H9 (cell line): ENCODE results near the gene NOTUM. TPM values are rescaled to one million over a fixed set of nuclear protein-coding genes. Genes with fewer than 3 reads are reported as not detected.

Experiments
- DNase-seq: peaks from one replicate; pipeline ENCODE4 v3.0.0-alpha.2; 2017
- H2AFZ ChIP-seq: one replicate; pipeline ENCODE4 v1.6.1; 2013; ENCODE audit warnings: mild to moderate bottlenecking, low read length, control low read depth, moderate library complexity
- H2AK5ac ChIP-seq: 2 replicates; pipeline ENCODE4 v1.6.1; 2013; ENCODE audit warnings: low read length, control low read depth, mixed read lengths; ENCODE audit not compliant: insufficient read length
- H2BK120ac ChIP-seq: one replicate; pipeline ENCODE4 v1.6.1; 2013; ENCODE audit warnings: low read depth, mild to moderate bottlenecking, low read length, control low read depth, inconsistent platforms; ENCODE audit not compliant: poor library complexity, severe bottlenecking
- H2BK12ac ChIP-seq: 2 replicates; pipeline ENCODE4 v1.6.1; 2013; ENCODE audit warnings: low read length, control low read depth, mixed read lengths, low read depth; ENCODE audit not compliant: insufficient read length
- H2BK15ac ChIP-seq: 2 replicates; pipeline ENCODE4 v1.6.1; 2013; ENCODE audit warnings: low read depth, low read length, control low read depth
- H2BK20ac ChIP-seq: one replicate; pipeline ENCODE4 v1.6.1; 2013; ENCODE audit warnings: low read depth, mild to moderate bottlenecking, low read length, control low read depth, inconsistent platforms; ENCODE audit not compliant: poor library complexity, severe bottlenecking
- H2BK5ac ChIP-seq: 2 replicates; pipeline ENCODE4 v1.6.1; 2013; ENCODE audit warnings: low read length, control low read depth, mixed read lengths; ENCODE audit not compliant: insufficient read length
- H3K14ac ChIP-seq: 2 replicates; pipeline ENCODE4 v1.6.1; 2013; ENCODE audit warnings: low read length, control low read depth; ENCODE audit not compliant: insufficient read depth
- H3K18ac ChIP-seq: 2 replicates; pipeline ENCODE4 v1.6.1; 2013; ENCODE audit warnings: low read depth, mild to moderate bottlenecking, mixed read lengths, low read length, control low read depth; ENCODE audit not compliant: insufficient read length
- H3K23ac ChIP-seq: 2 replicates; pipeline ENCODE4 v1.6.1; 2013; ENCODE audit warnings: low read length, control low read depth, mixed read lengths, low read depth; ENCODE audit not compliant: insufficient read length
- H3K23me2 ChIP-seq: 2 replicates; pipeline ENCODE4 v1.6.1; 2013; ENCODE audit warnings: low read depth, mild to moderate bottlenecking, mixed read lengths, low read length, control low read depth; ENCODE audit not compliant: insufficient read length, poor library complexity, severe bottlenecking
- H3K27ac ChIP-seq: 2 replicates; pipeline ENCODE4 v1.5.1; 2013; ENCODE audit warnings: low read length, control low read depth, mixed read lengths, low read depth; ENCODE audit not compliant: insufficient read length
- H3K27me3 ChIP-seq: 2 replicates; pipeline ENCODE4 v1.6.1; 2013; ENCODE audit warnings: low read length, control low read depth, inconsistent platforms; ENCODE audit not compliant: insufficient read depth
- H3K4ac ChIP-seq: 2 replicates; pipeline ENCODE4 v1.6.1; 2013; ENCODE audit warnings: low read depth, mild to moderate bottlenecking, control low read depth, inconsistent platforms, low read length, moderate library complexity
- H3K4me1 ChIP-seq: 2 replicates; pipeline ENCODE4 v1.6.1; 2013; ENCODE audit warnings: low read length, control low read depth, inconsistent platforms; ENCODE audit not compliant: insufficient read depth
- H3K4me2 ChIP-seq: 2 replicates; pipeline ENCODE4 v1.6.1; 2013; ENCODE audit warnings: low read length, control low read depth, mixed read lengths; ENCODE audit not compliant: insufficient read length, insufficient read depth
- H3K56ac ChIP-seq: 2 replicates; pipeline ENCODE4 v1.6.1; 2013; ENCODE audit warnings: low read depth, mild to moderate bottlenecking, mixed read lengths, low read length, control low read depth; ENCODE audit not compliant: insufficient read length
- H3K79me1 ChIP-seq: 2 replicates; pipeline ENCODE4 v1.6.1; 2013; ENCODE audit warnings: low read depth, mild to moderate bottlenecking, moderate library complexity, low read length, control low read depth, inconsistent platforms; ENCODE audit not compliant: insufficient read depth, poor library complexity, severe bottlenecking
- H3K79me2 ChIP-seq: 2 replicates; pipeline ENCODE4 v1.6.1; 2013; ENCODE audit warnings: low read length, control low read depth, inconsistent platforms; ENCODE audit not compliant: insufficient read depth
- H3K9ac ChIP-seq: 2 replicates; pipeline ENCODE4 v1.6.1; 2013; ENCODE audit warnings: low read length, control low read depth, mixed read lengths; ENCODE audit not compliant: insufficient read length; ENCODE audit errors: extremely low read depth
- H3K9me3 ChIP-seq: one replicate; pipeline ENCODE4 v1.6.1; 2013; ENCODE audit warnings: low read depth, low read length, inconsistent platforms; ENCODE audit not compliant: control insufficient read depth
- H3T11ph ChIP-seq: one replicate; pipeline ENCODE4 v1.6.1; 2013; ENCODE audit warnings: mild to moderate bottlenecking, low read length, control low read depth, inconsistent platforms
- H4K20me1 ChIP-seq: one replicate; pipeline ENCODE4 v1.6.1; 2013; ENCODE audit not compliant: control insufficient read depth, insufficient read length, insufficient read depth
- H4K5ac ChIP-seq: 2 replicates; pipeline ENCODE4 v1.6.1; 2013; ENCODE audit warnings: low read depth, mild to moderate bottlenecking, mixed read lengths, low read length, control low read depth; ENCODE audit not compliant: insufficient read length
- H4K8ac ChIP-seq: replicated peaks from 2 replicates; pipeline ENCODE4 v1.6.1; 2013; ENCODE audit warnings: low read length, control low read depth, mixed read lengths, low read depth; ENCODE audit not compliant: insufficient read length
- H4K91ac ChIP-seq: 2 replicates; pipeline ENCODE4 v1.6.1; 2013; ENCODE audit warnings: low read depth, mild to moderate bottlenecking, moderate library complexity, mixed read lengths, low read length, control low read depth; ENCODE audit not compliant: insufficient read length
- H3K27ac Mint-ChIP-seq, 3 experiments: 2 replicates in 2 of 3; 3 replicates in 1 of 3; pipeline ENCODE4 v1.8.0; 2020 to 2021; ENCODE audit warnings: mixed read lengths in 3 of 3, mild to moderate bottlenecking in 1 of 3, moderate library complexity in 1 of 3
- H3K27me3 Mint-ChIP-seq: 2 replicates; pipeline ENCODE4 v1.8.0; 2021; ENCODE audit warnings: low read depth, mild to moderate bottlenecking, moderate library complexity, mixed read lengths
- H3K36me3 Mint-ChIP-seq, 3 experiments: 2 replicates in 2 of 3; 3 replicates in 1 of 3; pipeline ENCODE4 v1.8.0; 2020 to 2021; ENCODE audit warnings: low read depth in 3 of 3, mixed read lengths in 3 of 3; ENCODE audit not compliant: insufficient read depth in 1 of 3
- H3K4me1 Mint-ChIP-seq, 2 experiments: 2 replicates each; pipeline ENCODE4 v1.8.0; 2020; ENCODE audit warnings: mixed read lengths in 2 of 2
- H3K4me3 Mint-ChIP-seq, 2 experiments: 2 replicates in 1 of 2; 3 replicates in 1 of 2; pipeline ENCODE4 v1.8.0; 2020 to 2021; ENCODE audit warnings: mild to moderate bottlenecking in 2 of 2, mixed read lengths in 2 of 2, moderate library complexity in 1 of 2
- H3K9me3 Mint-ChIP-seq, 2 experiments: 2 replicates in 1 of 2; 3 replicates in 1 of 2; pipeline ENCODE4 v1.8.0; 2020; ENCODE audit warnings: mild to moderate bottlenecking in 2 of 2, mixed read lengths in 2 of 2, moderate library complexity in 1 of 2
- WGBS: extraction: QIAGEN DNeasy Blood & Tissue Kit; methylation state at CpG from one replicate; pipeline ENCODE4 v1.1.7; 2013; ENCODE audit warnings: missing lambda C conversion rate, low lambda C conversion rate, mixed read lengths; ENCODE audit not compliant: insufficient read length; ENCODE audit errors: extremely low coverage; 5-methylcytosine and 5-hydroxymethylcytosine counted together
- total RNA-seq: library from RNA; stranded (reverse); gene quantifications from 2 replicates; pipeline ENCODE4 v1.2.1, GENCODE V29; 2021
- TF ChIP-seq, protein P1 (sequence below): fragments of 200-600 bp; sonication (generic); conservative IDR thresholded peaks from 3 replicates; pipeline ENCODE4 v1.8.0; 2021; ENCODE audit warnings: antibody characterized with exemption, mild to moderate bottlenecking

NOTUM gene
- total RNA-seq, 1 experiment from 2014 or later: 2.1 TPM

GRCh38 chr17:81980707-81981343, 19.8 kb upstream of the NOTUM start:
- Histone ChIP-seq H2BK5ac (no peak overlapping the region), H3K56ac (no peak overlapping the region), H3K4ac (no peak overlapping the region), H3K9ac (no peak overlapping the region), H2AFZ (no peak overlapping the region), H3K9me3 (no peaks in the 10 kb centered on the region), H3K79me2 (no peaks in the 10 kb centered on the region), H3K4me1 (no peaks in the 10 kb centered on the region), H2AK5ac (no peak overlapping the region), H2BK15ac (no peak overlapping the region), H2BK12ac (no peak overlapping the region), H3K14ac (no peak overlapping the region), H3K4me2 (no peak overlapping the region), H4K8ac (no peak overlapping the region), H3K27ac (no peak overlapping the region), H4K5ac (no peak overlapping the region), H2BK120ac (no peak overlapping the region), H3T11ph (no peak overlapping the region), H3K23ac (no peak overlapping the region), H3K18ac (no peak overlapping the region), H4K20me1 (no peaks in the 10 kb centered on the region), H3K23me2 (peaks cover 12% of the 10 kb centered on the region), H2BK20ac (no peak overlapping the region), H3K27me3 (peaks cover 3% of the 10 kb centered on the region), H3K79me1 (no peaks in the 10 kb centered on the region), H4K91ac (no peak overlapping the region)
- no CpG with 5 or more reads among the region's 9 CpGs for WGBS
- H3K27ac Mint-ChIP-seq: no peak overlapping the region
- H3K36me3 Mint-ChIP-seq: peaks cover 6 to 48% (median 44%) of the 10 kb centered on the region in 3 experiments
- H3K4me1 Mint-ChIP-seq: peaks cover 9 to 16% of the 10 kb centered on the region in 2 experiments; a peak in 3 of 4 replicates
- H3K4me3 Mint-ChIP-seq: no peak overlapping the region
- H3K9me3 Mint-ChIP-seq: no peaks in the 10 kb centered on the region; a peak in 2 of 5 replicates
- peaks cover 12% of the 10 kb centered on the region for H3K27me3 Mint-ChIP-seq
- no peak for DNase-seq
- TF ChIP-seq, protein P1, sequence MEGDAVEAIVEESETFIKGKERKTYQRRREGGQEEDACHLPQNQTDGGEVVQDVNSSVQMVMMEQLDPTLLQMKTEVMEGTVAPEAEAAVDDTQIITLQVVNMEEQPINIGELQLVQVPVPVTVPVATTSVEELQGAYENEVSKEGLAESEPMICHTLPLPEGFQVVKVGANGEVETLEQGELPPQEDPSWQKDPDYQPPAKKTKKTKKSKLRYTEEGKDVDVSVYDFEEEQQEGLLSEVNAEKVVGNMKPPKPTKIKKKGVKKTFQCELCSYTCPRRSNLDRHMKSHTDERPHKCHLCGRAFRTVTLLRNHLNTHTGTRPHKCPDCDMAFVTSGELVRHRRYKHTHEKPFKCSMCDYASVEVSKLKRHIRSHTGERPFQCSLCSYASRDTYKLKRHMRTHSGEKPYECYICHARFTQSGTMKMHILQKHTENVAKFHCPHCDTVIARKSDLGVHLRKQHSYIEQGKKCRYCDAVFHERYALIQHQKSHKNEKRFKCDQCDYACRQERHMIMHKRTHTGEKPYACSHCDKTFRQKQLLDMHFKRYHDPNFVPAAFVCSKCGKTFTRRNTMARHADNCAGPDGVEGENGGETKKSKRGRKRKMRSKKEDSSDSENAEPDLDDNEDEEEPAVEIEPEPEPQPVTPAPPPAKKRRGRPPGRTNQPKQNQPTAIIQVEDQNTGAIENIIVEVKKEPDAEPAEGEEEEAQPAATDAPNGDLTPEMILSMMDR: no peak
